Fibroblast of lung (primary cell): ENCODE data around the gene MCM8. TPM values are rescaled to one million over a fixed set of nuclear protein-coding genes. Genes with fewer than 3 reads are reported as not detected.
A peak's percentile ranks its signal among the peaks of the same experiment; 100 is the strongest.

Experiments
- DNase-seq, 2 donors: peaks; one replicate each; pipeline versions ENCODE4 v3.0.0 to v3.0.0-alpha.2; 2010; ENCODE audit warnings: low read depth in 2 of 2
- H2AFZ ChIP-seq: 2 replicates; pipeline ENCODE4 v1.5.1; 2012; ENCODE audit warnings: low read length, control low read depth, inconsistent platforms
- H3K27ac ChIP-seq: 2 replicates; pipeline ENCODE4 v1.5.1; 2011; ENCODE audit warnings: low read length, control low read depth; ENCODE audit not compliant: insufficient read depth
- H3K27me3 ChIP-seq: 2 replicates; pipeline ENCODE4 v1.5.1; 2011; ENCODE audit warnings: mild to moderate bottlenecking, low read length; ENCODE audit not compliant: control insufficient read depth, insufficient read depth
- H3K36me3 ChIP-seq: 2 replicates; pipeline ENCODE4 v1.5.1; 2011; ENCODE audit warnings: low read length; ENCODE audit not compliant: control insufficient read depth, insufficient read depth
- H3K4me1 ChIP-seq: 2 replicates; pipeline ENCODE4 v1.5.1; 2011; ENCODE audit warnings: low read length; ENCODE audit not compliant: control insufficient read depth, insufficient read depth; ENCODE audit errors: extremely low read depth
- H3K4me2 ChIP-seq: 2 replicates; pipeline ENCODE4 v1.5.1; 2011; ENCODE audit warnings: low read length, control low read depth; ENCODE audit not compliant: insufficient read depth; ENCODE audit errors: extremely low read depth
- H3K4me3 ChIP-seq, 4 experiments: fragments of 200-600 bp in 1 of 4; sonication (generic) in 1 of 4; replicated peaks in 1 of 4; 2 replicates each; pipeline ENCODE4 v1.5.1; 2011 to 2016; ENCODE audit warnings: low read length in 4 of 4, low read depth in 3 of 4, mild to moderate bottlenecking in 3 of 4, control low read depth in 2 of 4, inconsistent platforms in 1 of 4, mixed read lengths in 1 of 4; ENCODE audit not compliant: insufficient read depth in 1 of 4; ENCODE audit errors: control extremely low read depth in 1 of 4
- H3K79me2 ChIP-seq: 2 replicates; pipeline ENCODE4 v1.5.1; 2012; ENCODE audit warnings: mild to moderate bottlenecking, low read length, inconsistent platforms; ENCODE audit not compliant: control insufficient read depth, insufficient read depth
- H3K9ac ChIP-seq: 2 replicates; pipeline ENCODE4 v1.5.1; 2011; ENCODE audit warnings: mild to moderate bottlenecking, low read length, control low read depth; ENCODE audit not compliant: insufficient read depth
- H3K9me3 ChIP-seq: 2 replicates; pipeline ENCODE4 v1.5.1; 2012; ENCODE audit warnings: low read depth, low read length; ENCODE audit not compliant: control insufficient read depth, insufficient read depth
- H4K20me1 ChIP-seq: 2 replicates; pipeline ENCODE4 v1.5.1; 2011; ENCODE audit warnings: low read length; ENCODE audit not compliant: control insufficient read depth, insufficient read depth; ENCODE audit errors: extremely low read depth
- EZH2 ChIP-seq: IDR thresholded peaks from 2 replicates; pipeline ENCODE4 v1.5.1; 2012; ENCODE audit warnings: low read length, control low read depth, mild to moderate bottlenecking; ENCODE audit errors: missing control alignments
- polyA plus RNA-seq, 2 donors: library from polyadenylated mRNA; depleted of rRNA in 1 of 2; stranded (reverse) in 1 of 2; unstranded in 1 of 2; fragments of >200 nt; gene quantifications; 2 replicates each; pipeline ENCODE4 v1.2.1, GENCODE V29; 2011 to 2012; ENCODE audit warnings: missing spikeins in 1 of 2
- total RNA-seq: library from RNA; depleted of rRNA; stranded (reverse); fragments of >200 nt; gene quantifications from 2 replicates; pipeline ENCODE4 v1.2.1, GENCODE V29; 2014
- TF ChIP-seq, protein P1 (sequence below), 2 donors: IDR thresholded peaks in 1 of 2; conservative IDR thresholded peaks in 1 of 2; 1 replicate in 1 of 2; 2 replicates in 1 of 2; pipeline ENCODE4 v1.5.1; 2011 to 2012; ENCODE audit warnings: low read length in 2 of 2, control low read depth in 1 of 2, inconsistent platforms in 1 of 2, low read depth in 1 of 2, mild to moderate bottlenecking in 1 of 2

The MCM8 gene
- total and polyA plus RNA-seq, 2 donors (not counting 1 experiment from before 2014, with no cell fraction given), result 4.8 to 5.4 TPM

DNA sequence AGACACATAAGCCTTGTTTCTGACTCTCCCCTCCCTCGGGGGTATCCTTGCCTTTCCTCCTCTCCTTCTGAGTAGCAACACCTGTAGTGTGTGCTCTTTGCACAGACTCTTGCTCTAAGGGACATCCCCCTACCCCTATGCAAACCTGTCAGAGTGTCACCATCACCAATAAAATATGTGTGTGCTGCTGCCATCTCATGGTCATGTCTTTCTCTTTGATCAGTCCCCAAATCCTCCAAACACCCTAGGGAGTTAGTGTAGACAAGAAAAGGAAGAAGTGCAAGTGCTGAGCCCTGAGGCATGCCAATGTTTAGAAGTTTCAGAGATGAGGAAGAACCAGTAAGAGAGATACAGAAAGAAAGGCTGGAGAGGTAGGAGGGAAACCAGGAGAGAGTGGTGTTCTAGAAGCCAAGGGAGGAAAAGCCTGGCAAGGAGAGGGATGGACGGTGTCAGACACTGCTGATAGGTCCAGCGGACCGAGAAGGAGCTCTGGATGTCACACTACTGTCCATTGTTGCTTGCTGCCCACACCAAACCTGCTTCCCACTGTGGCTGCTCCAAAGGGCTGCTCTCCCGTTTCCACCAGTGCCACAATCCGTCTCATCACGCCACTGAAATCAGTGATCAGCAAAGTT is 16.5 kb upstream of the MCM8 start:
- no peak for TF ChIP-seq EZH2
- TF ChIP-seq, protein P1, sequence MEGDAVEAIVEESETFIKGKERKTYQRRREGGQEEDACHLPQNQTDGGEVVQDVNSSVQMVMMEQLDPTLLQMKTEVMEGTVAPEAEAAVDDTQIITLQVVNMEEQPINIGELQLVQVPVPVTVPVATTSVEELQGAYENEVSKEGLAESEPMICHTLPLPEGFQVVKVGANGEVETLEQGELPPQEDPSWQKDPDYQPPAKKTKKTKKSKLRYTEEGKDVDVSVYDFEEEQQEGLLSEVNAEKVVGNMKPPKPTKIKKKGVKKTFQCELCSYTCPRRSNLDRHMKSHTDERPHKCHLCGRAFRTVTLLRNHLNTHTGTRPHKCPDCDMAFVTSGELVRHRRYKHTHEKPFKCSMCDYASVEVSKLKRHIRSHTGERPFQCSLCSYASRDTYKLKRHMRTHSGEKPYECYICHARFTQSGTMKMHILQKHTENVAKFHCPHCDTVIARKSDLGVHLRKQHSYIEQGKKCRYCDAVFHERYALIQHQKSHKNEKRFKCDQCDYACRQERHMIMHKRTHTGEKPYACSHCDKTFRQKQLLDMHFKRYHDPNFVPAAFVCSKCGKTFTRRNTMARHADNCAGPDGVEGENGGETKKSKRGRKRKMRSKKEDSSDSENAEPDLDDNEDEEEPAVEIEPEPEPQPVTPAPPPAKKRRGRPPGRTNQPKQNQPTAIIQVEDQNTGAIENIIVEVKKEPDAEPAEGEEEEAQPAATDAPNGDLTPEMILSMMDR (conservative IDR thresholded peaks at IDR 0.05 in 1 of 2, IDR thresholded peaks at IDR 0.05 in 1 of 2; ENCODE audit: low read depth in 1 of 2, low read length in 2 of 2), result peak in 1 of 2 donors; percentile 10

GRCh38 chr20:5935384-5935783 is 15.1 kb upstream of the MCM8 start:
- DNase-seq, result no peak
- Histone ChIP-seq H2AFZ (no peak overlapping the region), H3K36me3 (peaks cover 6% of the 10 kb centered on the region), H3K4me1 (no peaks in the 10 kb centered on the region), H3K9ac (no peak overlapping the region), H3K27ac (no peak overlapping the region), H3K4me3 (no peak overlapping the region), H3K79me2 (no peaks in the 10 kb centered on the region), H3K4me2 (no peak overlapping the region), H4K20me1 (peaks cover 2% of the 10 kb centered on the region), H3K9me3 (no peaks in the 10 kb centered on the region), H3K27me3 (no peaks in the 10 kb centered on the region)
- TF ChIP-seq EZH2, result no peak
- TF ChIP-seq, protein P1 (conservative IDR thresholded peaks at IDR 0.05 in 1 of 2, IDR thresholded peaks at IDR 0.05 in 1 of 2; ENCODE audit: low read depth in 1 of 2, low read length in 2 of 2), result no peak

More for the DNA sequence above, 16.5 kb upstream of the MCM8 start:
- Histone ChIP-seq H3K27me3 (no peaks in the 10 kb centered on the region), H2AFZ (no peak overlapping the region), H3K79me2 (no peaks in the 10 kb centered on the region), H3K4me2 (no peak overlapping the region), H3K36me3 (peaks cover 1% of the 10 kb centered on the region), H3K4me3 (no peak overlapping the region), H3K27ac (no peak overlapping the region), H3K4me1 (no peaks in the 10 kb centered on the region), H3K9me3 (no peaks in the 10 kb centered on the region), H3K9ac (no peak overlapping the region), H4K20me1 (peaks cover 2% of the 10 kb centered on the region)
- peak in 1 of 2 donors; percentile 12 for DNase-seq

GRCh38 chr20:5936238-5936637 is 14.2 kb upstream of the MCM8 start:
- Histone ChIP-seq H3K27ac (no peak overlapping the region), H4K20me1 (peaks cover 2% of the 10 kb centered on the region), H3K9me3 (no peaks in the 10 kb centered on the region), H3K4me1 (no peaks in the 10 kb centered on the region), H3K9ac (no peak overlapping the region), H3K27me3 (no peaks in the 10 kb centered on the region), H2AFZ (no peak overlapping the region), H3K36me3 (peaks cover 6% of the 10 kb centered on the region), H3K4me2 (no peak overlapping the region), H3K79me2 (no peaks in the 10 kb centered on the region), H3K4me3 (no peak overlapping the region)
- TF ChIP-seq, protein P1 (conservative IDR thresholded peaks at IDR 0.05 in 1 of 2, IDR thresholded peaks at IDR 0.05 in 1 of 2; ENCODE audit: low read depth in 1 of 2, low read length in 2 of 2), result no peak
- no peak for TF ChIP-seq EZH2
- no peak for DNase-seq
